AG09309 (cell line): ENCODE measurements around the gene CEND1.
"Not testable (repeated sequence)": the region's sequence is repeated elsewhere in the genome, so short reads cannot be mapped to it uniquely, and the experiment has no call there.

Experiments
- DNase-seq: peaks from one replicate; pipeline ENCODE4 v3.0.0-alpha.2; 2010; ENCODE audit warnings: low read depth
- H3K4me3 ChIP-seq: 2 replicates; pipeline ENCODE4 v1.5.1; 2011; ENCODE audit warnings: mild to moderate bottlenecking, low read depth, low read length, moderate library complexity; ENCODE audit not compliant: control insufficient read depth
- CTCF ChIP-seq: IDR thresholded peaks from 2 replicates; pipeline ENCODE4 v1.5.1; 2011; ENCODE audit warnings: mild to moderate bottlenecking, low read depth, low read length, inconsistent platforms; ENCODE audit not compliant: insufficient read depth, control insufficient read depth; ENCODE audit errors: missing control alignments

Gene CEND1

GRCh38 chr11:745428-745827 is 44.5 kb downstream of the CEND1 start:
- TF ChIP-seq CTCF, result no peak
- H3K4me3 ChIP-seq, result no peak overlapping the region
- DNase-seq, result no peak

- DNase-seq, result no peak
- no peak overlapping the region for H3K4me3 ChIP-seq
- TF ChIP-seq CTCF, result no peak
These were observed 47.2 kb downstream of the CEND1 start for GRCh38 chr11:742571-743201.

GRCh38 chr11:742156-742546 is 47.7 kb downstream of the CEND1 start:
- H3K4me3 ChIP-seq, result no peak overlapping the region
- TF ChIP-seq CTCF, result no peak
- no peak for DNase-seq

- not testable (repeated sequence) for DNase-seq
These were observed 52.0 kb downstream of the CEND1 start for GRCh38 chr11:737899-738298.

GRCh38 chr11:737366-737765 is 52.5 kb downstream of the CEND1 start:
- DNase-seq, result no peak
- no peak for TF ChIP-seq CTCF
- H3K4me3 ChIP-seq, result no peak overlapping the region

More at GRCh38 chr11:737899-738298, 52.0 kb downstream of the CEND1 start:
- H3K4me3 ChIP-seq, result not testable (repeated sequence)
